H1 (cell line): ENCODE data around the gene VIM. TPM values are rescaled to one million over a fixed set of nuclear protein-coding genes. Genes with fewer than 3 reads are reported as not detected.
A peak's percentile ranks its signal among the peaks of the same experiment; 100 is the strongest.

ENCODE experiments used
- CTCF ChIA-PET: fragments of 300-600 bp; sonication (Branson Sonifier 250); formaldehyde crosslinking; loops from one replicate; lab custom pipeline; 2021; ENCODE audit not compliant: partially characterized antibody; lab: Charles Lee
- POLR2A ChIA-PET: fragments of 300-600 bp; sonication (Branson Sonifier 250); formaldehyde crosslinking; loops from one replicate; lab custom pipeline; 2021; ENCODE audit warnings: inconsistent platforms; ENCODE audit not compliant: partially characterized antibody; lab: Charles Lee
- DNase-seq, 2 experiments: peaks; one replicate each; pipeline versions ENCODE4 v3.0.0 to v3.0.0-alpha.2; 2010 to 2022; ENCODE audit warnings: low spot score in 2 of 2, low read depth in 1 of 2, mixed read lengths in 1 of 2
- FAIRE-seq: peaks from 2 replicates; lab custom pipeline; 2011; peaks lifted over from hg19 to GRCh38; lab: Jason Lieb, UNC
- H2AFZ ChIP-seq: 2 replicates; pipeline ENCODE4 v1.8.1; 2012; ENCODE audit warnings: low read length, inconsistent platforms
- H2AK5ac ChIP-seq: 2 replicates; pipeline ENCODE4 v1.6.1; 2013; ENCODE audit warnings: low read depth, low read length
- H2BK120ac ChIP-seq: replicated peaks from 2 replicates; pipeline ENCODE3; 2013; ENCODE audit warnings: low read depth, low read length, inconsistent platforms
- H2BK12ac ChIP-seq: 2 replicates; pipeline ENCODE4 v1.6.1; 2013; ENCODE audit warnings: low read depth, low read length
- H2BK15ac ChIP-seq: 2 replicates; pipeline ENCODE4 v1.6.1; 2013; ENCODE audit warnings: low read length
- H2BK20ac ChIP-seq: 2 replicates; pipeline ENCODE4 v1.6.1; 2013; ENCODE audit warnings: low read length
- H2BK5ac ChIP-seq: 2 replicates; pipeline ENCODE4 v1.6.1; 2013; ENCODE audit warnings: low read depth, low read length
- H3K14ac ChIP-seq: 2 replicates; pipeline ENCODE4 v1.6.1; 2013; ENCODE audit warnings: inconsistent platforms; ENCODE audit not compliant: insufficient read length
- H3K18ac ChIP-seq: 2 replicates; pipeline ENCODE4 v1.6.1; 2013; ENCODE audit warnings: low read length; ENCODE audit errors: extremely low read depth
- H3K23ac ChIP-seq: 2 replicates; pipeline ENCODE4 v1.6.1; 2013; ENCODE audit warnings: inconsistent platforms; ENCODE audit not compliant: insufficient read length
- H3K23me2 ChIP-seq: 2 replicates; pipeline ENCODE4 v1.6.1; 2013; ENCODE audit warnings: low read depth, low read length
- H3K27ac ChIP-seq: 2 replicates; pipeline ENCODE4 v1.6.1; 2011; ENCODE audit warnings: low read depth, low read length, inconsistent platforms
- H3K27me3 ChIP-seq, 4 experiments: replicated peaks in 1 of 4; 1 replicate in 1 of 4; 2 replicates in 3 of 4; pipeline versions ENCODE4 v1.6.1 to v1.8.1; 2011 to 2013; ENCODE audit warnings: low read length in 3 of 4, mild to moderate bottlenecking in 3 of 4, inconsistent platforms in 2 of 4, mixed read lengths in 2 of 4, moderate library complexity in 1 of 4; ENCODE audit not compliant: control insufficient read depth in 3 of 4, insufficient read depth in 3 of 4; ENCODE audit errors: extremely low read depth in 1 of 4
- H3K36me3 ChIP-seq, 4 experiments: 2 replicates each; pipeline versions ENCODE4 v1.6.1 to v1.8.1; 2011 to 2013; ENCODE audit warnings: mild to moderate bottlenecking in 4 of 4, low read length in 3 of 4, moderate library complexity in 2 of 4, control low read depth in 1 of 4, inconsistent platforms in 1 of 4; ENCODE audit not compliant: insufficient read depth in 4 of 4, control insufficient read depth in 2 of 4
- H3K4ac ChIP-seq: replicated peaks from 2 replicates; pipeline ENCODE3; 2013; ENCODE audit warnings: low read length, low read depth, mixed read lengths, inconsistent platforms; ENCODE audit not compliant: insufficient read length
- H3K4me1 ChIP-seq, 4 experiments: replicated peaks in 1 of 4; 1 replicate in 1 of 4; 2 replicates in 3 of 4; pipeline versions ENCODE4 v1.6.1 to v1.8.1; 2011 to 2013; ENCODE audit warnings: low read length in 3 of 4, inconsistent platforms in 2 of 4, mixed read lengths in 1 of 4; ENCODE audit not compliant: insufficient read depth in 4 of 4, control insufficient read depth in 3 of 4
- H3K4me2 ChIP-seq, 2 experiments: 2 replicates each; pipeline versions ENCODE4 v1.6.1 to v1.8.1; 2011 to 2013; ENCODE audit warnings: low read depth in 2 of 2, low read length in 2 of 2, control low read depth in 1 of 2, inconsistent platforms in 1 of 2, mild to moderate bottlenecking in 1 of 2; ENCODE audit not compliant: insufficient read depth in 1 of 2
- H3K4me3 ChIP-seq, 4 experiments: fragments of 200-600, 300-600 bp in 1 of 4; sonication (generic), shearing (Covaris generic), sonication (Bioruptor Twin) in 1 of 4; 2 replicates each; pipeline versions ENCODE4 v1.5.1 to v1.8.1; 2011 to 2016; ENCODE audit warnings: low read length in 4 of 4, low read depth in 3 of 4, control low read depth in 2 of 4, inconsistent platforms in 2 of 4, mild to moderate bottlenecking in 2 of 4, mixed read lengths in 1 of 4, moderate library complexity in 1 of 4; ENCODE audit not compliant: insufficient read depth in 2 of 4; ENCODE audit errors: extremely low read depth in 1 of 4
- H3K56ac ChIP-seq: replicated peaks from 2 replicates; pipeline ENCODE3; 2013; ENCODE audit warnings: low read depth, mild to moderate bottlenecking, mixed read lengths, low read length, inconsistent platforms; ENCODE audit not compliant: insufficient read length
- H3K79me1 ChIP-seq: 2 replicates; pipeline ENCODE4 v1.6.1; 2013; ENCODE audit warnings: low read depth, low read length, control low read depth
- H3K79me2 ChIP-seq, 2 experiments: 2 replicates each; pipeline versions ENCODE4 v1.6.1 to v1.8.1; 2012 to 2013; ENCODE audit warnings: low read length in 2 of 2, mild to moderate bottlenecking in 2 of 2, inconsistent platforms in 1 of 2; ENCODE audit not compliant: insufficient read depth in 2 of 2, control insufficient read depth in 1 of 2
- H3K9ac ChIP-seq, 4 experiments: replicated peaks in 1 of 4; 1 replicate in 1 of 4; 2 replicates in 3 of 4; pipeline versions ENCODE4 v1.6.1 to v1.8.1; 2011 to 2013; ENCODE audit warnings: low read depth in 3 of 4, low read length in 3 of 4, control low read depth in 2 of 4, mild to moderate bottlenecking in 2 of 4, moderate library complexity in 2 of 4, inconsistent platforms in 1 of 4; ENCODE audit errors: extremely low read depth in 1 of 4
- H3K9me3 ChIP-seq, 2 experiments: 2 replicates each; pipeline versions ENCODE4 v1.6.1 to v1.8.1; 2012 to 2013; ENCODE audit warnings: mild to moderate bottlenecking in 2 of 2, moderate library complexity in 2 of 2, control low read depth in 1 of 2, inconsistent platforms in 1 of 2, low read depth in 1 of 2, low read length in 1 of 2, mixed read lengths in 1 of 2; ENCODE audit not compliant: insufficient read depth in 2 of 2
- H4K20me1 ChIP-seq, 2 experiments: replicated peaks in 1 of 2; 2 replicates each; pipeline versions ENCODE3 to v1.8.1; 2011 to 2013; ENCODE audit warnings: inconsistent platforms in 2 of 2, low read length in 2 of 2, mild to moderate bottlenecking in 1 of 2; ENCODE audit not compliant: insufficient read depth in 2 of 2, control insufficient read depth in 1 of 2
- H4K5ac ChIP-seq: 2 replicates; pipeline ENCODE4 v1.6.1; 2013; ENCODE audit warnings: low read length, low read depth, mixed read lengths, inconsistent platforms; ENCODE audit not compliant: insufficient read length
- H4K8ac ChIP-seq: 2 replicates; pipeline ENCODE4 v1.8.0; 2013; ENCODE audit warnings: mild to moderate bottlenecking, moderate library complexity, low read length, inconsistent platforms; ENCODE audit not compliant: insufficient read depth; ENCODE audit errors: extremely low read depth
- H4K91ac ChIP-seq: replicated peaks from 2 replicates; pipeline ENCODE3; 2013; ENCODE audit warnings: low read length, mixed read lengths, inconsistent platforms; ENCODE audit not compliant: insufficient read length
- EGR1 ChIP-seq: IDR thresholded peaks from 2 replicates; pipeline ENCODE4 v1.6.1; 2011; ENCODE audit warnings: low read depth, low read length, borderline replicate concordance
- GABPA ChIP-seq: IDR thresholded peaks from 2 replicates; pipeline ENCODE4 v1.6.1; 2011; ENCODE audit warnings: mild to moderate bottlenecking, low read length, moderate library complexity, borderline replicate concordance; ENCODE audit not compliant: insufficient read depth
- SRF ChIP-seq: IDR thresholded peaks from 2 replicates; pipeline ENCODE4 v1.6.1; 2011; ENCODE audit warnings: mild to moderate bottlenecking, low read depth, low read length, moderate library complexity
- TEAD4 ChIP-seq: IDR thresholded peaks from 2 replicates; pipeline ENCODE4 v1.6.1; 2012; ENCODE audit warnings: low read depth, low read length, inconsistent platforms, mixed read lengths
- YY1 ChIP-seq: IDR thresholded peaks from 2 replicates; pipeline ENCODE4 v1.6.1; 2011; ENCODE audit warnings: low read depth, mild to moderate bottlenecking, low read length
- WGBS, 2 experiments: shearing (Covaris generic) in 1 of 2; methylation state at CpG; one replicate each; pipeline versions ENCODE4 v1.1.6 to v1.1.7; 2013 to 2015; ENCODE audit warnings: low lambda C conversion rate in 2 of 2, mixed read lengths in 2 of 2, inconsistent platforms in 1 of 2, low coverage in 1 of 2, missing lambda C conversion rate in 1 of 2; ENCODE audit not compliant: insufficient replicate concordance in 2 of 2, insufficient coverage in 1 of 2, insufficient read length in 1 of 2; ENCODE audit errors: extremely low coverage in 1 of 2, missing lambda C conversion rate in 1 of 2; 5-methylcytosine and 5-hydroxymethylcytosine counted together
- polyA plus RNA-seq, 7 experiments: library from polyadenylated mRNA; depleted of rRNA in 3 of 7; stranded (reverse) in 5 of 7; unstranded in 2 of 7; fragments of >200 nt in 5 of 7; fragments of 200-250 nt in 2 of 7; gene quantifications; 1 replicate in 5 of 7; 2 replicates in 1 of 7; 4 replicates in 1 of 7; pipeline versions ENCODE4 v1.2.1 to v1.2.3, GENCODE V29; 2011 to 2013; ENCODE audit warnings: missing spikeins in 2 of 7, mixed read lengths in 2 of 7
- total RNA-seq: library from RNA; stranded (reverse); fragmentation: NEBNext Ultra II Directional; extraction: Animal tissue kit (Norgen Biotek cat#: 25700); gene quantifications from 2 replicates; pipeline ENCODE4 v1.2.1, GENCODE V29; 2021

The VIM gene
- total and polyA plus RNA-seq, 2 of the 8 experiments (the other 6 are each of a cell fraction or from before 2014, with no cell fraction given), result 347 to 372 TPM

GRCh38 chr10:17276756-17277424 lies 48.8 kb downstream of the VIM start:
- Histone ChIP-seq H3K9ac (no peak overlapping the region), H3K36me3 (no peaks in the 10 kb centered on the region), H3K27ac (no peak overlapping the region), H3K79me1 (no peaks in the 10 kb centered on the region)
- no peak for DNase-seq
- 79% methylated on average over 9 of the region's 9 CpGs; no CpG with 5 or more reads in 1 of the 2 experiments for WGBS, 2 experiments
- TF ChIP-seq GABPA, result no peak
- peak; percentile 63; the same call in 1 of the 2 replicates for TF ChIP-seq SRF
- TF ChIP-seq YY1, result no peak
- no peak for TF ChIP-seq EGR1
- no peak for TF ChIP-seq TEAD4
- TF ChIP-seq, all 59 proteins: peak for 1
- Histone ChIP-seq H4K91ac (no peak overlapping the region), H3K56ac (no peak overlapping the region), H2BK120ac (no peak overlapping the region), H3K23me2 (no peaks in the 10 kb centered on the region), H4K5ac (no peak overlapping the region), H3K4me1 (peaks cover 0 to 3% (median 0%) of the 10 kb centered on the region in 4 experiments; a peak in 1 of 7 replicates), H3K18ac (no peak overlapping the region), H2BK12ac (no peak overlapping the region), H2BK20ac (no peak overlapping the region), H2BK15ac (no peak overlapping the region), H3K23ac (no peak overlapping the region), H4K20me1 (no peaks in the 10 kb centered on the region), H3K9me3 (peaks cover 5 to 7% of the 10 kb centered on the region in 2 experiments; a peak in 3 of 4 replicates), H3K14ac (no peak overlapping the region), H2BK5ac (no peak overlapping the region), H3K4me3 (no peak overlapping the region), H2AK5ac (no peak overlapping the region), H3K27me3 (no peaks in the 10 kb centered on the region), H4K8ac (no peak overlapping the region), H3K4ac (no peak overlapping the region), H2AFZ (no peak overlapping the region), H3K79me2 (no peaks in the 10 kb centered on the region), H3K4me2 (peak overlapping the region in 1 of 2 experiments; percentile 14; a peak in 1 of 4 replicates)
- ChIA-PET POLR2A (no interaction called here), CTCF (interaction anchor here (0.5 to 1.9 kb wide), 4 partner anchors 9 to 984 kb away, joined by 3 to 7 read pairs (median 3); no protein-coding TSS in a partner anchor)
- no peak for FAIRE-seq
